Amniotic stem cell (primary cell): ENCODE results near the gene F12.

Experiments
- DNase-seq: peaks from one replicate; lab custom pipeline; 2025; lab: John Stamatoyannopoulos, UW

The F12 gene

DNA sequence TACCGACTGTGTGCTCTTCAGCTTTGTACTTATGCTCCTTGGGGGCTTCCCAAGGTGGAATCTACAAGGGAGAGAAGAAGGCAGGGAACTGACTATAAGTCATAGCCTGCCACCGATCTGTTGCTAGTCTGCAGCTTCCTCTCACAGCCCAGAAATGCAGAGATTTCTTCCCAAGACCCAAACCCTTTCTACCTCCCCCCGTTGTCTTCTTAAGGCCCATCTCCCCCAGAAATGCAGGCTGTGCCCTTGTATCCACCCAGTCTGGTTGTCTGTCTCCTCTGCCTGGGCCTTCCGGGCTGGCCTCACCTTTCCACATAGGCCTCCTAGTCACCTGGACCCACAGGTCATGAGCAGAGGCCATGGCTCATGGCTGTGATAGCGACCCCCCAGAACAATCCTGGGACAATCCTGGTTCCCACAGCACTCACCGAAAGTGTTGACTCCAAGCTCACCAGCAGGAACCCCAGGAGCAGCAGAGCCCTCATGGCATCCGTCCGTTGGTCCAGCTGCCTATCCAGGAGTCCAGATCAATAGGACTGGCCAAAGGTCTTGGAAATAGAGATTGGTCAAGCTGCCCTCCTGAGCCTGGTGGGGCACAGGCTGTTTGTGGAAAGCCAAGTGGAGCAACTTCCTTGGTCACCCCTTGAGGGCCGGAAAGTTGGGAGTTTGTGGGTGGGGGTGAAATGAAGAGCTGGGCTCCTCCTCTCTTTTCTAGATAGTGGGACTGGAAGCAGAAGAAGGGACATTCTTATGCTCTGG is at the start of gene F12:
TSS of gene F12 (minus strand) at position 522 of the 759 bp plus-strand sequence. CDS start at position 485, 37 bp downstream.
- no peak for DNase-seq

DNA sequence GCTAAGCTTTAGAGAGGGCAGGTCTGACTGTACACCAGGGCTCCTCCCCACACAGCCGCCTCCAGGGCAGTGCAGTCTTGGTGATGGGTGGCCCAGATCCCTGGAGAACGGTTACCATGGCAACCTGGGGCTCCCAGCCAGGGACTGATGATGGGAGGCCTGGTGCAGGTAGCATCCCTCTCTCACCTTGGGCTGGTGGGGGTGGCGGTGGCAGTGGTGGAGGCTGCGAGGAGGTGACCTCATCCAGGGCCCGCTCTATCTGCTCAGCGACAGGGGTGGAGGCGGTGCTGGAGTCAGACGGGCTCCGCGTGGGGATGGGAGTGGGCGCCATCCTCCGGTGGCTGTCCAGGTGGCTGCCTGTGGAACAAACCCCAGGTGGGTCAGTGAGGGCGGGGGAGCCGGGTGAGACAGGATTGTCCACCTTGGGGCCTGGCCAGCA is 49.6 kb upstream of the F12 start:
- DNase-seq: no peak

DNA sequence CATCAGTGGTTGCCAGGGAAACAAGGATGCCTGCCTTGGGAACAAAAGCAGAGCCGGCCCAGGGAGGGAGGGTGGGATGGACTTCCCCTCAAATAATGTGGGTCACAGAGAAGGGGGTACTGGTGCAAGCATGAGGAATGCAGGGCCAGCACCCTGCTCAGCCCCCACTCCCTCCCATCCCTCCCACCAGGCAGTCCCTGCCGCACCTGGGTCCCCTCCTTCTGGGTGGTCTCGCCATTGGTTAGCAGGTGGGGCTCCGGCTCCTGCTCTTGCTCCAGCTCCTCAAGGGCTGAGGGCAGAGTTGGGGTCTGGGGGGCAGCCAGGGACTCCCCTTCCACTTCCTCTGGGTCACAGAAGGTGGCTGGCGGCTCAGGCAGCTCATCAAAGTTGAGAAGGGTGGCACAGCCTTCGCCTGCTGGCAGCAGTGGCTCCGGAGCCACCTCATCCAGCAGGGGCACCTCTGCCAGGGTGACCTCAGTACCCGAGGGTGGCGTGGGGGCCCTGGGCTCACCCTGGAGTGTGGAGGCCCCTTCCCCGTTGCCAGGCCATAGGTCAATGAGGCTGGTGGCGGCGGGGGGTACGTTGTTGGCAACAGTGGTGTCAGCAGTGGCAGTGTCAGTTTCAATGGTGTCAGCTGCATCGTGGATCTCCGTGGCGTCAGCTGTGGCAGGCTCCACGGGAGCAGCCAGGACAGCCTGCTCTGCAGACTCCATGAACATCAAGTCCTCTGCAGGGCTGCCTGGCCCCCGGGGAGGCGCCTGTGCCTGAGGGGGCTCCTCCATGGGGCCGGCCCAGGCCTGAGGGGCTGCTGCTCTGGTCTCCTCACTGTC is 48.7 kb upstream of the F12 start:
- no peak for DNase-seq

DNA sequence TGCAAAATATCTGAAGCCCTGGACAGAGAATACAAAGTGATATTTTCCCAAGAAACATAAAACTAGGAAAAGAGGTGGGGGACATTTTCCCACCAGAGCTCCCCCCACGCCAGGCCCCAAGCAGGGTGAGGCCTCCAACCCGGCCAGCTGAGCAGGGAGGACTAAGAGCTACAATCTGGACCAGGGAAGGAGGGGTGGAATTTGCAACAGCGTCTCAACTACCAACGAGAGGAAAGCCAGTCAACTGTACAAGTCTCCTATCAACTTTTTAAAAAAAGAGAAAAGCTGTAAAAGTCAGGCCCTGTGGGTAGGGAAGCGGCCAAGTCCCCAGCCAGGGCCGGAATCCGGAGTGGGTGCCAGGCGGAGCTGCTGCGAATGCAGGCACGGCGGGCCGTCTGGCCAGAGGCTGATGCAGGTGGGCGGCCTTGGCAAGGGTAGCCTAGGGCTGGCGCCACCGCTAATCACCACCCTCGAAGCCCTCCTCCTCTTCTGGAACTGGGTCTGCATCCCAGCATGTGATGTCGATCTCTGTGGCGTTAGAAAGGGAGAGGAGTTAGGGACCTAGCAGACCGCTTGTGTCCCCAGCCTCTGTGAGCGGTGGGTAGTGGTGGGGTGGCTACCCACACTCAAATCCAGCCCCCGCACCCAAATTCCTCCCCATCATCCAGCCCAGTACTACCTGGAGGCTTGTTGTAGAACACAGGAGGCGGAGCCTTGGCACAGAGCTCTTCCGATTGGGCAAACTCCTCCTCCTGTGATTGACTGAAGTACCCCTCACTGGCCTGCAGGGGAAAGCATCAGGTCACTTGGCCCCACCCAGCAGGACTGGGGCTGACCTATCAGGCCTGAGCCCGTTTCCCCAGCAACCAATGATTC is 47.9 kb upstream of the F12 start:
- peak; percentile 90 for DNase-seq

DNA sequence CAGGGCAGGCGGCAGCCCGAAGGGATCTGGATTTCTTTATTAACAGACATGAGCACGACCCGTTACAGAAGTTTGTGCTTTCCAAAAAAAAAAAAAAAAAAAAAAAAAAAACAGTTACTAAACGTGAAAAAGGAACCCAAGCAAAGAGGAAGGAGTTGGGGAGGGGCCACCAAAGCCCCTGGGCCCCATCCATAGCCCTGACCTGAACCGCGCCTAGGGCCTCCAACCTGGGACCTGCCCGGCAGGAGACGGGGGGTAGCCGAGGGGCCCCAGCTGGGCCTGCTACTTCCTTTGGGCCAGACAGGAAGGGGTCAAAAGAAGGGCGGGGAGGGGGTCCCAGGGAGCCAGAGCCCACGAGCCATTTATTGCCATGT is 47.2 kb upstream of the F12 start:
- DNase-seq: no peak

DNA sequence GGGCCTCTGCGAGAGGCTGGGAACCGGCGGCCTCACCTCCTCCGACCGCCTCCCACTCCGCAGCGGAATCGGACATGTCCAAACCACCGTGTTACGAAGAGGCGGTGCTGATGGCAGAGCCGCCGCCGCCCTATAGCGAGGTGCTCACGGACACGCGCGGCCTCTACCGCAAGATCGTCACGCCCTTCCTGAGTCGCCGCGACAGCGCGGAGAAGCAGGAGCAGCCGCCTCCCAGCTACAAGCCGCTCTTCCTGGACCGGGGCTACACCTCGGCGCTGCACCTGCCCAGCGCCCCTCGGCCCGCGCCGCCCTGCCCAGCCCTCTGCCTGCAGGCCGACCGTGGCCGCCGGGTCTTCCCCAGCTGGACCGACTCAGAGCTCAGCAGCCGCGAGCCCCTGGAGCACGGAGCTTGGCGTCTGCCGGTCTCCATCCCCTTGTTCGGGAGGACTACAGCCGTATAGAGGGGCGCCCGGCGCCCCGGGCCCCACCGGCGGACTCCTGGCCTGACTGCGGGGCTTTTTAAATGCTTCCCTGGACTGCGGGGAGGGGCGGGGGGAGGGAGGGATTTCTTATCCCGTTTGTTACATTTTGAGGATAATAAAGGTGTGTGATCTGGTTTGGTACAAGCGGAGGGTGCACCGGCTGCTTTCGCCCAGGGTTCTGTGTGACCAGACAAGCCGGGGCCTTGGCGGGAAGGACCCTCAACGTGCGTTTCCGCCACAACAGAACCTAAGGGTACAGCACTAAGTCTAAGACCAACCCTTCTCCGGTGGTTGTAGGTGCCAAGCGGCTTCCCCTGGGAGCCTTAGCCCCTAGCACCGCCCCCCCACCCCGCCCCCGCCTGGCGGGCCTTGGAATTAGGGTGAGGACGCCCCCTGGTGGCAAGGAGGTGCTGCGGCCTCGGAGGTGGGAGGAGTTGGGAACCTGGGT is 46.6 kb upstream of the F12 start:
- peak; percentile 59 for DNase-seq

DNA sequence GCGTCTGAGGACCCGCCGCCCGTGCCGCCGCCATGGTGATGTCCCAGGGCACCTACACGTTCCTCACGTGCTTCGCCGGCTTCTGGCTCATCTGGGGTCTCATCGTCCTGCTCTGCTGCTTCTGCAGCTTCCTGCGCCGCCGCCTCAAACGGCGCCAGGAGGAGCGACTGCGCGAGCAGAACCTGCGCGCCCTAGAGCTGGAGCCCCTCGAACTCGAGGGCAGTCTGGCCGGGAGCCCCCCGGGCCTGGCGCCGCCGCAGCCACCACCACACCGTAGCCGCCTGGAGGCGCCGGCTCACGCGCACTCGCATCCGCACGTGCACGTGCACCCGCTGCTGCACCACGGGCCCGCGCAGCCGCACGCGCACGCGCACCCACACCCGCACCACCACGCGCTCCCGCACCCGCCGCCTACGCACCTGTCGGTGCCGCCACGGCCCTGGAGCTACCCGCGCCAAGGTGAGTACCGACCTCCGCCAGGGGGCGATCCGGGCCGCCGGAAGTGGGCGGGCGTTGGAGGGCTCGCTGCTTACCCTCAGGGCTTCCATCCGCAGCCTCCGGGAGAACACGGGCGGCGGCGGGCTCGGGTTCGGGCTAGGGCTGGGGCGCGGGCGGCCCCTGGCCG is 45.8 kb upstream of the F12 start:
- no peak for DNase-seq

DNA sequence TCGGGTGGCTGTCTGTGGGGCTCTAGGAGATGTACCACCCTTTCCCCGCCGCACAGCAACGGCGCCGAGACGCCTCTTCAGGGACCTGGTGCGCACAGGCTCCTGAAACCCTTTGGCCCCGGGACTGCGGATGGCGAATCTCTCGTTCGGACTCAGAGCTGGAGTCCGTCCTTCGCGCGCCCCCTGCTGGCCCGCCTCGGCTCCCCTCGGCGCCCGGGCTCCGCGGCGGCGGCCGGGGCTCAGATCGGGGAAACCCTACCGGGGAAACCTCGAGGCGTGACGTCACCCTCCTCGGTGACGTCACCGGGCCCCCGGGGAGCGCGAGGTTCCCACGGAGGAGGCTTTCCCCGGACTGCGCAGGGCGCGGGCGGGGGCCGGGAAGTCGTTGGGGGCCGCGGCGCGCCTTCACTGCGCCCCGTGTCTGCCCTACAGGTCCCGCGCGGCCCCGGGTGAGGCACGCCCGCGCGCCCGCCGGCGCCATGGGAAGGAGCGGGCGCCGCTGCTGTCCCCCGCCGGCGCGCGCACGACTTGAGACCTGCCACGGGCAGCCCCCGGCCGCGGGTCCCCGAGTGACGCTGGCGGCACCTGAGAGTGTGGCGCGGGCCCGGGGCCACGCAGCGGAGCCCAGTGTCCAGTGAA is 45.2 kb upstream of the F12 start:
- DNase-seq: peak; percentile 79

DNA sequence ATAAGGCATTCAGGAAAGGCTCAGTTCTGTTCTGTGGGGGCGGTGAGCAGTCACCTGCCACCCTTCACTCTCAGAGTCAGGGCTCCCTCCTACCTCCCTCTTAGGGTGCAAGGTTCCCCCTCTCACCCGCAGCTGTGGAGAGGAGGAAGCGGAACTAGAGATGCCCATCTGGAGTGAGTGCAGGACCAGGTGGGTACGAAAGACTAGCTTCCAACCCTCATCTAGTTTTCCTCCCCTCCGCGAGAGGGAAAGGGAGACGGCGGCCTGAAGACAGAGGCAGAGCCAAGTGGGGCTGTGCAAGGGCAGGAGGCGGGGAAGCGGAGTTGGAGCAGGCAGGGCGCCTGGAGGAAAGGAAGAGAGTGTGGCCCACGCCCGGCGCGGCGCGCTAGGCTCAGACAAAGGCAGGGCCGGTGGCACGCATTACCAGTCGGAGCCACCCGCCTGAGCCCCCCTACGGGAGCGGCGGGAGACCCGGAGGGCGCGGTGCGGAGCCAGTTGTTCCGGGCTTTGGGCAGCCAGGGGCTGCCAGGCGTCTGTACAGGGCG is 44.6 kb upstream of the F12 start:
- no peak for DNase-seq

DNA sequence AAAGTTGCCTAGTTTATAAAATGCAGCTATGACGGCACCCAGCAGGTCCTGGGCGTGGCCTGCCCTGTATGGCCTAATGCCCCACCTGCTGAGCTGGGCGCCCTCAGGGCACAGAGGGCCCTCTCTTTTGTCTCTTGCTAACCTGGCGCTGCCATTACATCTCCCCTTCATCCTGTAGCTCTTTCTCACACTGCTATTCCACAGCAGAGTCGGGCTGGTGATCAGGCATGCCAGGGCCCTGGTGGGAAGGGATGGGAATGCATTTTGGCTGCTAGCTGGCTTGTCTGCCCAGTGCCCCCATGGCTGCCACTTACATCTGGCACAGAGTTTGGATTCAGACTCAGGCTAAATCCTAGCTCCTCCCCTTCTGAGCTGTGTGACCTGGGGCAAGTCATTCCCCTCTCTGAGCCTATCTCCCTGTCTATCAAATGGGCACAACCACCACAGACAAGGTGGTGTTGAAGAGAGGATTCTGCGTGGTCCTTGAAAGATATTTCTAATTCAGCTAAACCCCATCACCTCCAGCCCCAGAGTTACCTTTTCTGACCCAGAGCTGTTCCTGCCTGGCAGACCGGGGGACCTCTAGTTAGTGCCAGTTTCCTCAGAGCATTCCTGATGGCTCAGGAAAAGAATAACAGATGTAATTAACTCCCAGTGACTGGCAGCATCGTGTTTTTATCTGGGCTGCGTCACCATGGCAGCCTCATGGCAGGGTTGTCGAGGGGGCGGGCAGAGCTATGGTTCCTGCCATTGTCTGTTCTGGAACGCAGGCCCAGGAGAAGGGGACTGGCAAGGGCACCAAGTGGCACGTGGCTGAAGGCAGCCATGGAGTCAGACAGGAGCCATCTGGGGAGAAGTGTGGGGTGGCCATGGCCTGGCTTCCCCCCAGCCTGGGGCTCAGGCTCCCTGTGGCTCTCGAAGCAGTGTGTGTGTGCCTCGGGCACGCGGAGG is 43.6 kb upstream of the F12 start:
- no peak for DNase-seq

DNA sequence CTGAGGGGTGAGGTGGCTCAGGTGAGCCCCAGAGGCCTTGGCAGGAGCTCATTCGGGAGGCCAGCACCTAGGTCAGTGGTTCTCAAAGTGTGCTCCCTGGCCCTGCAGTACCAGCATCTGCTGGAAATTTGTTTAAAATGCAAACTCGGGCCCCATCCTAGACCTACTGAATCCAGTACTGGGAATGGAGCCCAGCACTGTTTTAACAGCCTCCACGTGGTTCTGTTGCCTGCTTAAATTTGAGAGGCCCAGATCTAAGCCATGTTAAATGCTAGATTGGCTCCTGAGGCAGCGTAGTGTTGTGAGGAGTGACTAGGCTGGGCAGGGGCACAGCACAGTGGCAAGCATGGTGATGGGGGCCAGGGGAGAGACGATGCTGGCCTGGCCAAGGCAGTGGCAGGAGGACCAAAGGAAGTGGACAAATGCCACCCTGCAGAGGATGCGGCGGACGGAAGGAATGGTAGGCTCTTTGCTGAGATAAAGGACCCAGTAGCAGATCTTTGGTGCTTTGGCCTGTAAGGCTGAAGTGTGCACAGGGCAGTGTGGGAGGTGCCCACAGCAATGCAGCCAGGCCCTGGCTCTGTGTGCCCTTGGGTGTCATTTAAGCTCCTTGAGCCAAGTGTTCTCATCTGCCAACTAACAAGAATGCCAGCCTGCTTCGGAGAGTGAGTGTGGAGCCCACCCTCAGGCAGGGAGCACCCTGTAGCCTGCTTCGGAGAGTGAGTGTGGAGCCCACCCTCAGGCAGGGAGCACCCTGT is 41.5 kb upstream of the F12 start:
- DNase-seq: no peak

DNA sequence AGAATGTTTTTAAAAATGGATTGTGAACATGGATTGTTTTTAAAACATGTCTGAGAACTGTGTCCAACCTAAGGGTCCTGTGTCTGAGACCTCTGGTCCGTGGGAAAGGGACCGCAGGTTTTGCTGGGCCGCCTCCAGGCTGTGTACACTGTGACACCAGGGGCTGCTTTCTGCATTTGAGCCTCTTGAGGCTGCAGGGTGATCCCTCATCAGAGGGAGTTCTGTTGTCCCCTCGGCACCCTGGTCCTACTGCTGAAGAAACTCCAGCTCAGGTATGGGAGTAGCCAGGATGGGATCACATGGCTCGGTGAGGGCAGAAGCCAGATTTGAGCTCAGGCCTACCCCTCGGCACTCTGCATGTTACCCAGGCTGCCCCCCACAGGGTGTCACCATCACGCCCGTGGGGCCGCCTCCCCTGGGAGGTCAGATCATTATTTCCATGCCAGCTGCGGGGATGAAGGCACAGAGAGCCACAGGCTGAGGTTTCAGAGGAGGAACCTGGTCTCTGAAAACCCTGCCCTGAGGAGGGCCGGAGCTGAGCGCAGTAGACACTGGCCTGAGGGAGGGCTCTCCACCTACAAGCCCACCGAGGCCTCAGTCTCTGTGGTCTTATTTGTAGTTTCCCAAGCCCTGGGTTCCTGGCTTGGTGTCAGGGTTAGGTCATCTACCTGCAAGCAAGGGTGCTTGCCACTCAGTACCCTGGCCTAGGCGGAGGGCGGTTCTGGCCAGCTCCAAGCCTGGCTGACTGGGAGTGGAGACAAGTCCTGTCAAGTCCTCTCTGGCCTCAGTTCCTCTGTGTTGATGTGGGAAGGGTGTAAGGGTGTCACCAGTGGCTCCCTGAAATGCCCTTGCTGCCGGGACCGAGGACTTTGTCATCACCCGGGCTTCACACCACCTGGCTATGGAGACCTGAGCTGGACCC is 40.0 kb upstream of the F12 start:
- no peak for DNase-seq

DNA sequence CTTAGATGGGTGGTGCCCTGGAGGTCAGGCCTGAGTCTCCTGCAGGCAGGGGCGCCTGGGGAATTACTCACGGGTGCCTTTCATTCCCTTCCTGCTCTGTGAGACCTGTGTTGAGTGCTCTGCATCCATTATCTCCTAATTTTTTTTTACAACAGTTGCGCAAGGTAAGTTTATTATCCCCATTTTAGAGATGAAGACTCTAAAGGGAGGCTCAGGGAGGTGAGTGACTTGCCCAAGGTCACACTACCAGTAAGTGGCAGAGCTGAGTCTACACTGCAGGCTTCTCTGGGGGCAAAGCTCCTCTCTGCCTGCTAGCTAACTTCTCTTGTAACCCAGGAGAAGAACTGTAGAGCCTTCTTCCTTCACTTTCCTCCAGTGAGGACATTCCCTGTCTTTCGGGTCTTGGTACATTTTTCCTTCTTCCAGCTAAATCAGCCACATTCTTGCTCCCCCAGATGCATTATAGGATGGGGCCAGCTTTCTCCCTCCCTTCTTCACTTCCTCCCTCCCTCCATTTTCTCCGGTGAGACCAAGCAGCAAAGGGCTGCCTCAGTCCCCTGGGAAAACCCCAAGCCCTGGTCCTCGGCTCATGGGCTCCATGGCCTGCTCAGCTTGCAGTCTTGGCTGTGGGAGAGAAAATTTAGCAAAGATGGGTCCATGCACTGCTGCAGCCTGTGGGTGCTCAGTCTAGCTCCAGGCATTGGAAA is 39.0 kb upstream of the F12 start:
- no peak for DNase-seq

DNA sequence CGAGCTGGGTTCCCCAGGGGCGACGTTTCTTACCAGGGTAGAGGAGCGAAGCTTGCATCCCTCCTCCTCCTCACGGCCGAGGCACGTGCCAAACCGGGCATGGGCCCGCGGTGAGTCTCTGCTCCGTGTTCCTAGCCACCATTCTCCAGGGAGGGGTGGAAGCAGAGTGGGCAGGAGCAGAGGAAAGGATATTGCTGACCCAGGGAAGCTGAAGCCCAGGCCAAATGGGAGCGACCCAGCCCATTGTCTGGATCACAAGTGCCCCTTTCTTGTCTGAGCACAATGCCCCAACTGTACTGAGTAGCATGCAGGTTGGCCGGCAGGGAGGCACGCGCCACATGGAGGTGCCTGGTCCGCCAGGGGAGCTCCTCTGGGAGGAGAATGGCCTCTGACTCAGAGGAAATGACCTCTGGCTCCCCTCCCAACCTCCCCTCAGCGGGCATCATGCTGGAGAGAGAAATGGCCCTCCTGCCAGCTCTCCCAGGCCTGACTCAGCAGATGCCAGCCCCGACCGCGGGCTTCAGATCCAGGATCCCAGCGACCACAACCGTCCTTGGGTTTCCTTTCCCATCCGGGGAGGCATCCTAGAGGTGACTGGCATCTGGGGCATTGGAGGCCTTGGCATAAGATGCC is 38.4 kb upstream of the F12 start:
- peak; percentile 44 for DNase-seq

DNA sequence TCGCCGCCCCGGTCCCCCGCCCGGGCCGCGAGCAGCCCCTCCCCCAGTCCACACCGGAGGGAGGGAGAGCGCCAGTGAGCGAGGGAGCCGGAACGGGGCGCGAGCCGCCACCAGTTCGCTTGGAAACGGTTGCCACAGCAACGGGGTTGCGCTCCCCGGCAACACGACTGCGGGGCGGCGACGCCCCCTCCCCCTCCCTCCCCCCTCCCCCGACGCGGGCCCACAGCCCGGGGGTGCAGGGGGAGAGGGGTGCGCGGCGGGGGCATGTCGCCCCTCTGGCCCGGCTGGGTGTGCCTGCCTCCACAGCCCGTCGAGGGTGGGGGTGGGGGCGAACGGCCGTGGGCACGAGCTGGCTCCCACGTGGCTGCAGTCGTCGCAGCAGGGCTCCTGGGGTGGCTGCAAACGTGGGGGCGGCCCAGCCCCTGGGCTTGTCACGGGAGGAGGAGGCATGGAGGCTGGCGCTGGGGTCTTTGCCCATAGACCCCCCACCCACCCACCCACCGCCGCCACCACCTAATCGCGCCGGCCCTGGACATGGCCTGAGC is 37.8 kb upstream of the F12 start:
- no peak for DNase-seq
